Hepatocyte (in vitro differentiated cells): ENCODE measurements around the gene NECAB3.

Experiments used
- EZH2 ChIP-seq: fragments of 200-600 bp; sonication (generic); IDR thresholded peaks from 2 replicates; pipeline ENCODE4 v1.6.1; 2016; ENCODE audit warnings: antibody characterized with exemption, mild to moderate bottlenecking, borderline replicate concordance
- TF ChIP-seq, protein P1 (sequence below): fragments of 200-600 bp; sonication (generic); IDR thresholded peaks from 2 replicates; pipeline ENCODE4 v1.5.1; 2016; ENCODE audit warnings: antibody characterized with exemption, mild to moderate bottlenecking; ENCODE audit not compliant: poor library complexity

DNA sequence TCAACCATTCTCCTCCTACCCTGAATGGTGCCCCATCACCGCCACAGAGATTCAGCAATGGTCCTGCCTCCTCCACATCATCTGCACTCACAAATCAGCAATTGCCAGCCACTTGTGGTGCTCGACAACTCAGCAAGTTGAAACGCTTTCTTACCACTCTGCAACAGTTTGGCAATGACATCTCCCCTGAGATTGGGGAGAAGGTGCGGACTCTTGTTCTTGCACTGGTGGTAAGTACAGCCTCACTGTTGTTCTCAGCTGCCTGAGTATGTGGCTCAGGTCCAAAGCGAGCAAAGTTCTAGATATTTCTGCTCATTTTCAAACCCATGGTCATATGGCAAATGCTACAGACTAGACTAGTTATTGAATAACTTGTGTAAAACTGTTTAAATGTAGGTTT is 63.1 kb downstream of the NECAB3 start:
- TF ChIP-seq, protein P1, sequence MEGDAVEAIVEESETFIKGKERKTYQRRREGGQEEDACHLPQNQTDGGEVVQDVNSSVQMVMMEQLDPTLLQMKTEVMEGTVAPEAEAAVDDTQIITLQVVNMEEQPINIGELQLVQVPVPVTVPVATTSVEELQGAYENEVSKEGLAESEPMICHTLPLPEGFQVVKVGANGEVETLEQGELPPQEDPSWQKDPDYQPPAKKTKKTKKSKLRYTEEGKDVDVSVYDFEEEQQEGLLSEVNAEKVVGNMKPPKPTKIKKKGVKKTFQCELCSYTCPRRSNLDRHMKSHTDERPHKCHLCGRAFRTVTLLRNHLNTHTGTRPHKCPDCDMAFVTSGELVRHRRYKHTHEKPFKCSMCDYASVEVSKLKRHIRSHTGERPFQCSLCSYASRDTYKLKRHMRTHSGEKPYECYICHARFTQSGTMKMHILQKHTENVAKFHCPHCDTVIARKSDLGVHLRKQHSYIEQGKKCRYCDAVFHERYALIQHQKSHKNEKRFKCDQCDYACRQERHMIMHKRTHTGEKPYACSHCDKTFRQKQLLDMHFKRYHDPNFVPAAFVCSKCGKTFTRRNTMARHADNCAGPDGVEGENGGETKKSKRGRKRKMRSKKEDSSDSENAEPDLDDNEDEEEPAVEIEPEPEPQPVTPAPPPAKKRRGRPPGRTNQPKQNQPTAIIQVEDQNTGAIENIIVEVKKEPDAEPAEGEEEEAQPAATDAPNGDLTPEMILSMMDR, result no peak
- TF ChIP-seq EZH2, result no peak
